B cell (primary cell): ENCODE measurements around the gene CLSTN2.

Experiments
- CTCF ChIP-seq: fragments of 200-600 bp; IDR thresholded peaks from one replicate; pipeline ENCODE4 v1.8.0; 2022; ENCODE audit warnings: antibody characterized with exemption, mild to moderate bottlenecking
- EZH2 ChIP-seq: IDR thresholded peaks from 2 replicates; pipeline ENCODE4 v1.6.1; 2012; ENCODE audit warnings: borderline replicate concordance, low read depth, mild to moderate bottlenecking, moderate library complexity, low read length; ENCODE audit not compliant: insufficient read depth, poor library complexity, severe bottlenecking

DNA sequence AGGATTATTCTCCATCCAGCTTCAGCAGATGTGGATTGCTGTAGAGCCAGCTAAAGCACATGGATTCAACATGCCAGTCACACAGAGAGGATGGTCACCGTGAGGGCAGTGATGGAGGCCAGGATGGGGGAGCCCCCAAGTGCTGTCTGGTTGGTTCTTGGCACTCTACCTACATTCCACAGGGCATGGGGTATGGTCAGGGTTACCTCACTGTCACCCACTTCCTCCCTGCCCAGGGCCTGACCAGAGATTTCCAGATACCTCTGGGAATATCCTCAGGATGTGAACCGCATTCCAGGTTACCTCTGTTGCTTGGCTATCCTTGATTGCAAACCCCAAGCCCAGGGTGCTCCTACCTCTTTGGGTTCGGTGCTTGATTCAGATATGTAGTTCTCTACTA, 595.6 kb downstream of the CLSTN2 start:
- no peak for TF ChIP-seq CTCF
- TF ChIP-seq EZH2 = no peak
